Mucosa of stomach (tissue), 1 donor: ENCODE results near the gene SLC6A18.

Experiments used
- H3K27me3 ChIP-seq: one replicate; pipeline ENCODE4 v1.7.0; 2013; ENCODE audit warnings: mild to moderate bottlenecking, low read length; ENCODE audit not compliant: control insufficient read depth, insufficient read depth
- H3K36me3 ChIP-seq: one replicate; pipeline ENCODE4 v1.7.0; 2013; ENCODE audit warnings: low read length; ENCODE audit not compliant: control insufficient read depth, insufficient read depth
- H3K4me1 ChIP-seq: one replicate; pipeline ENCODE4 v1.7.0; 2013; ENCODE audit warnings: mild to moderate bottlenecking, low read length; ENCODE audit not compliant: control insufficient read depth, insufficient read depth
- H3K4me3 ChIP-seq: one replicate; pipeline ENCODE4 v1.7.0; 2013; ENCODE audit warnings: low read length
- H3K9ac ChIP-seq: one replicate; pipeline ENCODE4 v1.7.0; 2013; ENCODE audit warnings: mild to moderate bottlenecking, low read length, moderate library complexity
- H3K9me3 ChIP-seq: one replicate; pipeline ENCODE4 v1.7.0; 2013; ENCODE audit warnings: mild to moderate bottlenecking, low read length, moderate library complexity; ENCODE audit not compliant: control insufficient read depth
- donor health status: Pancreatic carcinoma.

SLC6A18 gene

GRCh38 chr5:1215320-1216096 is 9.7 kb upstream of the SLC6A18 start:
- Histone ChIP-seq H3K27me3 (no peaks in the 10 kb centered on the region), H3K9me3 (no peaks in the 10 kb centered on the region), H3K4me1 (no peaks in the 10 kb centered on the region), H3K9ac (no peak overlapping the region), H3K36me3 (no peaks in the 10 kb centered on the region), H3K4me3 (no peak overlapping the region)

- no peaks in the 10 kb centered on the region for H3K9me3 ChIP-seq
- no peaks in the 10 kb centered on the region for H3K36me3 ChIP-seq
- no peak overlapping the region for H3K9ac ChIP-seq
- H3K4me3 ChIP-seq: no peak overlapping the region
- no peaks in the 10 kb centered on the region for H3K4me1 ChIP-seq
- no peaks in the 10 kb centered on the region for H3K27me3 ChIP-seq
Observed at GRCh38 chr5:1216211-1216917, 8.8 kb upstream of the SLC6A18 start.

- no peaks in the 10 kb centered on the region for H3K36me3 ChIP-seq
- no peaks in the 10 kb centered on the region for H3K4me1 ChIP-seq
- H3K27me3 ChIP-seq: no peaks in the 10 kb centered on the region
Observed at GRCh38 chr5:1216918-1217295, 8.3 kb upstream of the SLC6A18 start.

GRCh38 chr5:1217596-1218206 is 7.5 kb upstream of the SLC6A18 start:
- no peaks in the 10 kb centered on the region for H3K36me3 ChIP-seq
- H3K27me3 ChIP-seq: no peaks in the 10 kb centered on the region
- no peaks in the 10 kb centered on the region for H3K9me3 ChIP-seq
- no peaks in the 10 kb centered on the region for H3K4me1 ChIP-seq
- no peak overlapping the region for H3K4me3 ChIP-seq
- no peak overlapping the region for H3K9ac ChIP-seq

More at GRCh38 chr5:1216918-1217295, 8.3 kb upstream of the SLC6A18 start:
- no peaks in the 10 kb centered on the region for H3K9me3 ChIP-seq
- no peak overlapping the region for H3K9ac ChIP-seq
- no peak overlapping the region for H3K4me3 ChIP-seq

GRCh38 chr5:1218351-1219080 is 6.7 kb upstream of the SLC6A18 start:
- no peak overlapping the region for H3K4me3 ChIP-seq
- H3K9ac ChIP-seq: no peak overlapping the region
- no peaks in the 10 kb centered on the region for H3K9me3 ChIP-seq
- no peaks in the 10 kb centered on the region for H3K27me3 ChIP-seq
- H3K36me3 ChIP-seq: no peaks in the 10 kb centered on the region
- H3K4me1 ChIP-seq: no peaks in the 10 kb centered on the region

- H3K9me3 ChIP-seq: no peaks in the 10 kb centered on the region
- no peaks in the 10 kb centered on the region for H3K4me1 ChIP-seq
- no peak overlapping the region for H3K9ac ChIP-seq
- no peaks in the 10 kb centered on the region for H3K27me3 ChIP-seq
- H3K36me3 ChIP-seq: no peaks in the 10 kb centered on the region
- no peak overlapping the region for H3K4me3 ChIP-seq
Observed at GRCh38 chr5:1219098-1219767, 5.9 kb upstream of the SLC6A18 start.

GRCh38 chr5:1219768-1220100 is 5.4 kb upstream of the SLC6A18 start:
- no peaks in the 10 kb centered on the region for H3K27me3 ChIP-seq
- no peak overlapping the region for H3K4me3 ChIP-seq
- H3K4me1 ChIP-seq: no peaks in the 10 kb centered on the region
- H3K9me3 ChIP-seq: no peaks in the 10 kb centered on the region
- H3K9ac ChIP-seq: no peak overlapping the region
- H3K36me3 ChIP-seq: no peaks in the 10 kb centered on the region

- H3K27me3 ChIP-seq: no peaks in the 10 kb centered on the region
- no peaks in the 10 kb centered on the region for H3K4me1 ChIP-seq
- H3K36me3 ChIP-seq: no peaks in the 10 kb centered on the region
- H3K4me3 ChIP-seq: no peak overlapping the region
- no peak overlapping the region for H3K9ac ChIP-seq
- H3K9me3 ChIP-seq: no peaks in the 10 kb centered on the region
Observed at GRCh38 chr5:1220351-1220750, 4.8 kb upstream of the SLC6A18 start.

- Histone ChIP-seq H3K4me3 (no peak overlapping the region), H3K4me1 (no peaks in the 10 kb centered on the region), H3K27me3 (no peaks in the 10 kb centered on the region), H3K9me3 (no peaks in the 10 kb centered on the region), H3K36me3 (no peaks in the 10 kb centered on the region), H3K9ac (no peak overlapping the region)
Observed at GRCh38 chr5:1220831-1221230, 4.3 kb upstream of the SLC6A18 start.

GRCh38 chr5:1221721-1222120 is 3.5 kb upstream of the SLC6A18 start:
- no peaks in the 10 kb centered on the region for H3K36me3 ChIP-seq
- no peak overlapping the region for H3K9ac ChIP-seq
- no peaks in the 10 kb centered on the region for H3K9me3 ChIP-seq
- no peaks in the 10 kb centered on the region for H3K27me3 ChIP-seq
- H3K4me1 ChIP-seq: no peaks in the 10 kb centered on the region
- no peak overlapping the region for H3K4me3 ChIP-seq

- Histone ChIP-seq H3K4me3 (no peak overlapping the region), H3K4me1 (no peaks in the 10 kb centered on the region), H3K9me3 (no peaks in the 10 kb centered on the region), H3K36me3 (no peaks in the 10 kb centered on the region), H3K9ac (no peak overlapping the region), H3K27me3 (no peaks in the 10 kb centered on the region)
Observed at GRCh38 chr5:1222147-1222546, 3.0 kb upstream of the SLC6A18 start.
